ACC112 (cell line): ENCODE data around the gene MINDY4.
A peak's percentile ranks its signal among the peaks of the same experiment; 100 is the strongest.

ENCODE experiments used
- H2AFZ ChIP-seq: fragments of 200-600 bp; sonication (generic); one replicate; pipeline ENCODE4 v1.6.0; 2017; ENCODE audit warnings: antibody characterized with exemption, low read length; ENCODE audit not compliant: unreplicated experiment
- H3K27ac ChIP-seq: fragments of 200-600 bp; sonication (generic); 2 replicates; pipeline ENCODE4 v1.5.1; 2014; ENCODE audit warnings: low read depth, mild to moderate bottlenecking, antibody characterized with exemption, low read length, moderate library complexity
- H3K27me3 ChIP-seq: fragments of 200-600 bp; sonication (generic); 2 replicates; pipeline ENCODE4 v1.6.1; 2014; ENCODE audit warnings: mild to moderate bottlenecking, antibody characterized with exemption, low read length, moderate library complexity, mixed read lengths; ENCODE audit not compliant: insufficient read depth
- H3K36me3 ChIP-seq: fragments of 200-600 bp; sonication (generic); 2 replicates; pipeline ENCODE4 v1.6.1; 2016; ENCODE audit warnings: mild to moderate bottlenecking, antibody characterized with exemption, low read length, moderate library complexity, mixed read lengths; ENCODE audit not compliant: insufficient read depth
- H3K4me1 ChIP-seq: fragments of 200-600 bp; sonication (generic); one replicate; pipeline ENCODE4 v1.6.1; 2016; ENCODE audit warnings: low read length, mixed read lengths; ENCODE audit not compliant: insufficient read depth, unreplicated experiment, control insufficient read depth
- H3K4me3 ChIP-seq: fragments of 200-600 bp; sonication (generic); 2 replicates; pipeline ENCODE4 v1.5.1; 2014; ENCODE audit warnings: mild to moderate bottlenecking, low read depth, low read length
- H3K79me2 ChIP-seq: fragments of 200-600 bp; sonication (generic); one replicate; pipeline ENCODE4 v1.6.0; 2016; ENCODE audit warnings: low read length; ENCODE audit not compliant: control insufficient read depth, unreplicated experiment, insufficient read depth

Gene MINDY4

GRCh38 chr7:30771174-30771879 is at the start of gene MINDY4:
Gene MINDY4 (plus strand): TSS chr7:30771417. CDS start chr7:30771494, 77 bp downstream.
- H3K79me2 ChIP-seq, result peaks cover 8% of the 10 kb centered on the region
- peak within 1 kb of the TSS; percentile 63 for H2AFZ ChIP-seq
- H3K27me3 ChIP-seq, result no peaks in the 10 kb centered on the region
- H3K36me3 ChIP-seq, result no peaks in the 10 kb centered on the region
- H3K27ac ChIP-seq, result peak within 1 kb of the TSS; percentile 43; the same call in 1 of the 2 replicates
- H3K4me3 ChIP-seq, result peak within 1 kb of the TSS; percentile 94
- H3K4me1 ChIP-seq, result peaks cover 7% of the 10 kb centered on the region

- Histone ChIP-seq H3K36me3 (no peaks in the 10 kb centered on the region), H3K27ac (no peak overlapping the region), H3K79me2 (no peaks in the 10 kb centered on the region), H2AFZ (no peak overlapping the region), H3K4me1 (no peaks in the 10 kb centered on the region), H3K4me3 (no peak overlapping the region), H3K27me3 (peaks cover 63% of the 10 kb centered on the region)
Measured at GRCh38 chr7:30722187-30722586, 49.0 kb upstream of the MINDY4 start.

GRCh38 chr7:30722671-30723070 is 48.5 kb upstream of the MINDY4 start:
- Histone ChIP-seq H3K4me1 (no peaks in the 10 kb centered on the region), H3K79me2 (no peaks in the 10 kb centered on the region), H3K4me3 (no peak overlapping the region), H3K27ac (no peak overlapping the region), H3K27me3 (peaks cover 66% of the 10 kb centered on the region), H3K36me3 (no peaks in the 10 kb centered on the region), H2AFZ (no peak overlapping the region)

- no peaks in the 10 kb centered on the region for H3K36me3 ChIP-seq
- no peaks in the 10 kb centered on the region for H3K79me2 ChIP-seq
- no peak overlapping the region for H3K27ac ChIP-seq
- no peak overlapping the region for H3K4me3 ChIP-seq
- H2AFZ ChIP-seq, result no peak overlapping the region
- H3K4me1 ChIP-seq, result no peaks in the 10 kb centered on the region
- peaks cover 69% of the 10 kb centered on the region for H3K27me3 ChIP-seq
Measured at GRCh38 chr7:30723776-30724175, 47.4 kb upstream of the MINDY4 start.

- Histone ChIP-seq H3K79me2 (no peaks in the 10 kb centered on the region), H3K4me1 (no peaks in the 10 kb centered on the region), H3K4me3 (no peak overlapping the region), H3K27ac (no peak overlapping the region), H2AFZ (no peak overlapping the region), H3K36me3 (no peaks in the 10 kb centered on the region), H3K27me3 (peaks cover 75% of the 10 kb centered on the region)
Measured at GRCh38 chr7:30726296-30727006, 44.8 kb upstream of the MINDY4 start.

GRCh38 chr7:30727061-30727945 is 43.9 kb upstream of the MINDY4 start:
- H2AFZ ChIP-seq, result no peak overlapping the region
- no peaks in the 10 kb centered on the region for H3K79me2 ChIP-seq
- H3K4me3 ChIP-seq, result no peak overlapping the region
- no peaks in the 10 kb centered on the region for H3K4me1 ChIP-seq
- no peak overlapping the region for H3K27ac ChIP-seq
- H3K36me3 ChIP-seq, result no peaks in the 10 kb centered on the region
- peaks cover 69% of the 10 kb centered on the region for H3K27me3 ChIP-seq

GRCh38 chr7:30728591-30729100 is 42.6 kb upstream of the MINDY4 start:
- Histone ChIP-seq H3K4me3 (no peak overlapping the region), H2AFZ (no peak overlapping the region), H3K79me2 (no peaks in the 10 kb centered on the region), H3K27me3 (peaks cover 64% of the 10 kb centered on the region), H3K27ac (no peak overlapping the region), H3K4me1 (no peaks in the 10 kb centered on the region), H3K36me3 (no peaks in the 10 kb centered on the region)

- H2AFZ ChIP-seq, result no peak overlapping the region
- H3K79me2 ChIP-seq, result no peaks in the 10 kb centered on the region
- H3K4me1 ChIP-seq, result no peaks in the 10 kb centered on the region
- no peak overlapping the region for H3K27ac ChIP-seq
- peaks cover 55% of the 10 kb centered on the region for H3K27me3 ChIP-seq
- H3K36me3 ChIP-seq, result no peaks in the 10 kb centered on the region
- H3K4me3 ChIP-seq, result no peak overlapping the region
Measured at GRCh38 chr7:30729642-30730041, 41.6 kb upstream of the MINDY4 start.

GRCh38 chr7:30730097-30730496 is 41.1 kb upstream of the MINDY4 start:
- no peak overlapping the region for H2AFZ ChIP-seq
- no peaks in the 10 kb centered on the region for H3K79me2 ChIP-seq
- H3K27me3 ChIP-seq, result peaks cover 51% of the 10 kb centered on the region
- no peaks in the 10 kb centered on the region for H3K4me1 ChIP-seq
- H3K27ac ChIP-seq, result no peak overlapping the region
- no peak overlapping the region for H3K4me3 ChIP-seq
- no peaks in the 10 kb centered on the region for H3K36me3 ChIP-seq

- H3K36me3 ChIP-seq, result no peaks in the 10 kb centered on the region
- no peak overlapping the region for H3K27ac ChIP-seq
- no peaks in the 10 kb centered on the region for H3K79me2 ChIP-seq
- no peaks in the 10 kb centered on the region for H3K4me1 ChIP-seq
- H2AFZ ChIP-seq, result no peak overlapping the region
- H3K4me3 ChIP-seq, result no peak overlapping the region
- peaks cover 52% of the 10 kb centered on the region for H3K27me3 ChIP-seq
Measured at GRCh38 chr7:30730996-30731395, 40.2 kb upstream of the MINDY4 start.
